ENCODE results near the gene GAD1.

Gene GAD1

DNA sequence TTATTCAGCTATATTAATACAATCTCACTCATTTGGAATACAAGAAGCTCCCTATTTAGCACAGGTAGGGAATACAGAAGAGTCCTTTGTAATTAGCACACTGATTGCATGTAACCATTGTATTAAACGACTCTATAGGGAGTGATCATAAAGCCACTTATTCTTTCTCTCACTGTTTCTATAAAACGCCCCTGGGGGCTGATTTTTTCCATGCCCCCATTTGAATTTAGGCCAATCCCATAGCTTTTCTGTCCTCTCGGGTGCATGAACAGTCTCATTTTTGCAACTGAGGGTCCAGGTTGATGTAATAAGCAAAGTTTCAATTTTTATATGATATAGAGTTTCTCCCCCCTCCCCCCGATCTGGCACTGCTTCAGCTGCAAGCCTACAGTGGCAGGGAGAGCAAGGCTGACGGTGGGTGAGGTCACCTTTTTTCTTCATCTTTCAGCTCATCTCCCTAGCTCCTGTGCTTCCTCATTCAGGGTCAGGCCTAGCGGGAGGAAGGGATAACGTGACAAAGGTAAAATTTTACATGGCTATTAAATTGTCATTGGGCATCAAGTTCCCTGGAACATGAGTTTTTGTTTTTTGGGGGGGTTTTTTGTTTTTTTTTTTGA is 45.7 kb downstream of the GAD1 start:
- no peak for DNase-seq
- TF ChIP-seq CTCF (IDR thresholded peaks at IDR 0.05; ENCODE audit: low read length) (no peak), EZH2 (optimal IDR thresholded peaks at IDR 0.05; ENCODE audit: low read depth, low read length) (no peak), EZH2phosphoT487 (IDR thresholded peaks at IDR 0.05; ENCODE audit: low read length) (no peak)

GRCh38 chr2:170863087-170863486 is 46.4 kb downstream of the GAD1 start:
- H3K4me3 ChIP-seq (ENCODE audit: low read length): no peak overlapping the region
- no peak for DNase-seq
- no peaks in the 10 kb centered on the region for H3F3A ChIP-seq (ENCODE audit: insufficient read depth, low read length)
- H2AFZ ChIP-seq (ENCODE audit: low read length): no peak overlapping the region
- H3K36me3 ChIP-seq (replicated peaks; ENCODE audit: insufficient read depth, low read length): no peaks in the 10 kb centered on the region
- no peak overlapping the region for H3K9ac ChIP-seq (ENCODE audit: low read length)
- H3K4me1 ChIP-seq (ENCODE audit: low read length): no peaks in the 10 kb centered on the region
- TF ChIP-seq EZH2phosphoT487 (IDR thresholded peaks at IDR 0.05; ENCODE audit: low read length) (no peak), EZH2 (optimal IDR thresholded peaks at IDR 0.05; ENCODE audit: low read depth, low read length) (no peak), CTCF (IDR thresholded peaks at IDR 0.05; ENCODE audit: low read length) (no peak)
- no peaks in the 10 kb centered on the region for H3K27me3 ChIP-seq (replicated peaks; ENCODE audit: insufficient read depth, low read length)
- no peaks in the 10 kb centered on the region for H3K79me2 ChIP-seq (ENCODE audit: low read length)
- H3K9me3 ChIP-seq (replicated peaks; ENCODE audit: insufficient read depth, low read length): no peaks in the 10 kb centered on the region
- H3K9me2 ChIP-seq (replicated peaks; ENCODE audit: insufficient read depth, low read length): no peaks in the 10 kb centered on the region
- H4K20me1 ChIP-seq (ENCODE audit: insufficient read depth, low read length): no peaks in the 10 kb centered on the region
- no peak overlapping the region for H3K4me2 ChIP-seq (ENCODE audit: low read depth, low read length)
- no peak overlapping the region for H3K27ac ChIP-seq (ENCODE audit: low read length)

More for the DNA sequence above, 45.7 kb downstream of the GAD1 start:
- H3K4me1 ChIP-seq (ENCODE audit: low read length): no peaks in the 10 kb centered on the region
- no peaks in the 10 kb centered on the region for H3F3A ChIP-seq (ENCODE audit: insufficient read depth, low read length)
- no peak overlapping the region for H2AFZ ChIP-seq (ENCODE audit: low read length)
- no peak overlapping the region for H3K4me2 ChIP-seq (ENCODE audit: low read depth, low read length)
- no peaks in the 10 kb centered on the region for H3K9me3 ChIP-seq (replicated peaks; ENCODE audit: insufficient read depth, low read length)
- H3K79me2 ChIP-seq (ENCODE audit: low read length): no peaks in the 10 kb centered on the region
- no peak overlapping the region for H3K27ac ChIP-seq (ENCODE audit: low read length)
- no peaks in the 10 kb centered on the region for H4K20me1 ChIP-seq (ENCODE audit: insufficient read depth, low read length)
- H3K36me3 ChIP-seq (replicated peaks; ENCODE audit: insufficient read depth, low read length): no peaks in the 10 kb centered on the region
- no peaks in the 10 kb centered on the region for H3K9me2 ChIP-seq (replicated peaks; ENCODE audit: insufficient read depth, low read length)
- H3K27me3 ChIP-seq (replicated peaks; ENCODE audit: insufficient read depth, low read length): no peaks in the 10 kb centered on the region
- H3K9ac ChIP-seq (ENCODE audit: low read length): no peak overlapping the region
- no peak overlapping the region for H3K4me3 ChIP-seq (ENCODE audit: low read length)

DNA sequence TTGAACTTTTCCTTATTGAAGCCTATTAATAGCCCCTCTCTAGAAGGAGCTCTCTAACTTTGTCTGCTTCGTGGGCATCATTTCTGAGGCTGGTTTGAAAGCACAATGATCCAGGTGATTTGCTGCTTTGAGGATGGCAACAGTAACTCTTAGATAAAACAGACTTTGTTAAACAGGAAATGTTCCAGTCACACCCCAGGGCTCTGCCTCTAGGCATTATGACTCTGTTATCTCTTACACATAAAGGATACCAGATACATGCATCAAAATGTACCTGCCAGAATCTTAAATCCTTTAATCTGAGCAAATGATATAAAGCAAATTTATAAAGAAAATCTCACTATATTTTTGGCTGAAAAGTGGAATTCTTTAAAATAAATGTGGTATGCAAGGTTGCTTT is 52.3 kb downstream of the GAD1 start:
- no peaks in the 10 kb centered on the region for H3K4me1 ChIP-seq (ENCODE audit: low read length)
- H3K27ac ChIP-seq (ENCODE audit: low read length): no peak overlapping the region
- no peak overlapping the region for H3K4me3 ChIP-seq (ENCODE audit: low read length)
- no peaks in the 10 kb centered on the region for H3K9me3 ChIP-seq (replicated peaks; ENCODE audit: insufficient read depth, low read length)
- no peaks in the 10 kb centered on the region for H3K79me2 ChIP-seq (ENCODE audit: low read length)
- no peaks in the 10 kb centered on the region for H3F3A ChIP-seq (ENCODE audit: insufficient read depth, low read length)
- H3K9me2 ChIP-seq (replicated peaks; ENCODE audit: insufficient read depth, low read length): no peaks in the 10 kb centered on the region
- TF ChIP-seq CTCF (IDR thresholded peaks at IDR 0.05; ENCODE audit: low read length) (no peak), EZH2 (optimal IDR thresholded peaks at IDR 0.05; ENCODE audit: low read depth, low read length) (no peak), EZH2phosphoT487 (IDR thresholded peaks at IDR 0.05; ENCODE audit: low read length) (no peak)
- no peak overlapping the region for H3K4me2 ChIP-seq (ENCODE audit: low read depth, low read length)
- no peak for DNase-seq
- no peaks in the 10 kb centered on the region for H3K36me3 ChIP-seq (replicated peaks; ENCODE audit: insufficient read depth, low read length)
- H4K20me1 ChIP-seq (ENCODE audit: insufficient read depth, low read length): no peaks in the 10 kb centered on the region
- no peak overlapping the region for H3K9ac ChIP-seq (ENCODE audit: low read length)
- H3K27me3 ChIP-seq (replicated peaks; ENCODE audit: insufficient read depth, low read length): no peaks in the 10 kb centered on the region
- no peak overlapping the region for H2AFZ ChIP-seq (ENCODE audit: low read length)

Measured in MM.1S (cell line).